HEK293 (cell line): ENCODE data around the gene TOM1L2.

ENCODE experiments used
- CTCF ChIA-PET: fragments of 350-600 bp; formaldehyde crosslinking; extraction: SDS; loops from one replicate; lab custom pipeline; 2021; ENCODE audit warnings: antibody characterized with exemption; lab: Yijun Ruan, JAX
- POLR2A ChIA-PET: fragments of 300-600 bp; formaldehyde crosslinking; extraction: SDS; loops from one replicate; lab custom pipeline; 2020; ENCODE audit warnings: antibody characterized with exemption, inconsistent platforms; lab: Yijun Ruan, JAX
- H3K27ac ChIP-seq: fragments of 200-500 bp; sonication (Bioruptor generic); 2 replicates; pipeline ENCODE4 v1.5.1; 2014; ENCODE audit warnings: low read depth, low read length, control low read depth, inconsistent platforms; ENCODE audit errors: extremely low read depth
- H3K36me3 ChIP-seq, 2 experiments: fragments of 200-500 bp in 1 of 2; sonication (Bioruptor generic) in 1 of 2; 1 replicate in 1 of 2; 2 replicates in 1 of 2; pipeline ENCODE4 v1.5.1; 2014 to 2017; ENCODE audit warnings: inconsistent platforms in 2 of 2, low read length in 2 of 2; ENCODE audit not compliant: control insufficient read depth in 2 of 2, insufficient read depth in 1 of 2
- H3K4me1 ChIP-seq: fragments of 200-500 bp; sonication (Bioruptor generic); 2 replicates; pipeline ENCODE4 v1.5.1; 2014; ENCODE audit warnings: mild to moderate bottlenecking, low read length, inconsistent platforms; ENCODE audit not compliant: control insufficient read depth, insufficient read depth
- H3K4me3 ChIP-seq: 2 replicates; pipeline ENCODE4 v1.5.1; 2011; ENCODE audit warnings: low read depth, mild to moderate bottlenecking, control low read depth, low read length, moderate library complexity
- H3K9me3 ChIP-seq: fragments of 200-500 bp; sonication (Bioruptor generic); 2 replicates; pipeline ENCODE4 v1.5.1; 2014; ENCODE audit warnings: low read depth, low read length, inconsistent platforms; ENCODE audit not compliant: control insufficient read depth, insufficient read depth
- EGR2 ChIP-seq: fragments of 450-650 bp; formaldehyde crosslinking; IDR thresholded peaks from 2 replicates; pipeline ENCODE4 v1.5.1; 2016; ENCODE audit warnings: low read depth, missing biosample characterization, missing genetic modification characterization
- GFI1B ChIP-seq: fragments of 450-650 bp; formaldehyde crosslinking; IDR thresholded peaks from 2 replicates; pipeline ENCODE4 v1.5.1; 2016; ENCODE audit warnings: missing biosample characterization, missing genetic modification characterization
- GLIS1 ChIP-seq: fragments of 450-650 bp; formaldehyde crosslinking; IDR thresholded peaks from 2 replicates; pipeline ENCODE4 v1.5.1; 2016; ENCODE audit warnings: missing biosample characterization, missing genetic modification characterization
- OSR2 ChIP-seq: fragments of 450-650 bp; formaldehyde crosslinking; IDR thresholded peaks from 2 replicates; pipeline ENCODE4 v1.5.1; 2016; ENCODE audit warnings: missing biosample characterization, missing genetic modification characterization
- TRIM28 ChIP-seq: IDR thresholded peaks from 2 replicates; pipeline ENCODE4 v1.6.1; 2011; ENCODE audit warnings: low read length, control low read depth, borderline replicate concordance
- WT1 ChIP-seq: fragments of 450-650 bp; formaldehyde crosslinking; IDR thresholded peaks from 2 replicates; pipeline ENCODE4 v1.5.1; 2016; ENCODE audit warnings: missing biosample characterization, missing genetic modification characterization
- ZEB2 ChIP-seq: fragments of 450-650 bp; formaldehyde crosslinking; IDR thresholded peaks from 2 replicates; pipeline ENCODE4 v1.5.1; 2016; ENCODE audit warnings: missing biosample characterization, missing genetic modification characterization
- ZFHX2 ChIP-seq: fragments of 450-650 bp; formaldehyde crosslinking; conservative IDR thresholded peaks from 2 replicates; pipeline ENCODE4 v1.5.1; 2016; ENCODE audit warnings: missing biosample characterization, missing genetic modification characterization
- ZFP69B ChIP-seq: fragments of 450-650 bp; formaldehyde crosslinking; IDR thresholded peaks from 2 replicates; pipeline ENCODE4 v1.5.1; 2016; ENCODE audit warnings: missing biosample characterization, missing genetic modification characterization
- ZNF155 ChIP-seq: fragments of 450-650 bp; formaldehyde crosslinking; IDR thresholded peaks from 2 replicates; pipeline ENCODE4 v1.5.1; 2016; ENCODE audit warnings: missing biosample characterization, missing genetic modification characterization
- ZNF214 ChIP-seq: fragments of 450-650 bp; formaldehyde crosslinking; IDR thresholded peaks from 2 replicates; pipeline ENCODE4 v1.5.1; 2017; ENCODE audit warnings: missing biosample characterization, mild to moderate bottlenecking, missing genetic modification characterization, borderline replicate concordance
- ZNF311 ChIP-seq: fragments of 450-650 bp; formaldehyde crosslinking; IDR thresholded peaks from 2 replicates; pipeline ENCODE4 v1.5.1; 2017; ENCODE audit warnings: missing biosample characterization, missing genetic modification characterization, borderline replicate concordance
- ZNF510 ChIP-seq: fragments of 450-650 bp; formaldehyde crosslinking; IDR thresholded peaks from 2 replicates; pipeline ENCODE4 v1.5.1; 2018; ENCODE audit warnings: mild to moderate bottlenecking, missing genetic modification characterization, missing biosample characterization; ENCODE audit not compliant: insufficient replicate concordance
- ZNF600 ChIP-seq: fragments of 450-650 bp; formaldehyde crosslinking; IDR thresholded peaks from 2 replicates; pipeline ENCODE4 v1.5.1; 2016; ENCODE audit warnings: missing biosample characterization, missing genetic modification characterization
- ZNF660 ChIP-seq: fragments of 450-650 bp; IDR thresholded peaks from 2 replicates; pipeline ENCODE4 v1.5.1; 2018; ENCODE audit warnings: missing biosample characterization, mild to moderate bottlenecking, missing genetic modification characterization
- ZNF707 ChIP-seq: fragments of 450-650 bp; formaldehyde crosslinking; IDR thresholded peaks from 2 replicates; pipeline ENCODE4 v1.5.1; 2016; ENCODE audit warnings: missing biosample characterization, missing genetic modification characterization
- ZNF768 ChIP-seq: fragments of 450-650 bp; formaldehyde crosslinking; IDR thresholded peaks from 2 replicates; pipeline ENCODE4 v1.5.1; 2018; ENCODE audit warnings: missing biosample characterization, mild to moderate bottlenecking, missing genetic modification characterization
- TF ChIP-seq, protein P1 (sequence below): fragments of 450-650 bp; formaldehyde crosslinking; IDR thresholded peaks from 2 replicates; pipeline ENCODE4 v1.5.1; 2016; ENCODE audit warnings: missing biosample characterization, missing genetic modification characterization
- TF ChIP-seq, protein P2 (sequence below): fragments of 450-650 bp; formaldehyde crosslinking; IDR thresholded peaks from 2 replicates; pipeline ENCODE4 v1.5.1; 2016; ENCODE audit warnings: missing biosample characterization, missing genetic modification characterization, low read depth
- TF ChIP-seq, protein P3 (sequence below): fragments of 450-650 bp; formaldehyde crosslinking; IDR thresholded peaks from 2 replicates; pipeline ENCODE4 v1.5.1; 2016; ENCODE audit warnings: missing biosample characterization, missing genetic modification characterization, borderline replicate concordance
- TF ChIP-seq, protein P4 (sequence below): fragments of 450-650 bp; formaldehyde crosslinking; IDR thresholded peaks from 2 replicates; pipeline ENCODE4 v1.5.1; 2017; ENCODE audit warnings: missing biosample characterization, missing genetic modification characterization
- TF ChIP-seq, protein P5 (sequence below): fragments of 450-650 bp; formaldehyde crosslinking; IDR thresholded peaks from 2 replicates; pipeline ENCODE4 v1.5.1; 2017; ENCODE audit warnings: missing biosample characterization, missing genetic modification characterization

The TOM1L2 gene

DNA sequence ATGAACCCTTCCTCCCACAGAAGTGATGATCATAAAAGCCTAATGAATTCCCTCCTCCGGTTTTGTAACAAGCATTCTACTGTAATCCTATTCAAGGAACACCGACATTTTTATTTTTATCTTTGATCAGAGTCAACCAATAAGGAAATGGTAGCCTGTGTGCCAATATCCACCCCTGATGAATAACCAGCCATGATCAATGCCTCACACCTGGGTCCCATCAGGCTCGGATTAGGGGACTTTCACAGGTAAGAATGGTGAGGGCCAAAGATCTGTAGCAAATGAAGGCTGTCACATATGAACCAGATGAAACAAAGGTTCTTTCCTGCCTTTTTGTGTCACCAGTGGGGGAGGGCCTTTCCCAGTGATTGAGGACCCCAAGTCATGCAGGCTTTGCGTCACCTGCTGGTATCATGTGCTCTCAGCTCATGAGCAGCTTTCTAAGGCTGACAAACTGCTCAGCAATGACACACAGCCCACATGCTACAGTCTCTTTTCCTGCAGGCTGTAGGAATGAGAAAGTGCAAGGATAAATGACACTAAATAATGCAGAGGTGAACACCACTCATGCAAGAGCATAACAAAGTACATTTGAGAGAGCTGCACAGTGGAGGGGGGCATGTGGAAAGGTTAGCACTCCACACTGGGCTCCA, 34.9 kb downstream of the TOM1L2 start:
- CTCF ChIA-PET = interaction anchor here (0.7 kb wide), 1 partner anchor 21 kb away, joined by 3 read pairs; no protein-coding TSS in a partner anchor

DNA sequence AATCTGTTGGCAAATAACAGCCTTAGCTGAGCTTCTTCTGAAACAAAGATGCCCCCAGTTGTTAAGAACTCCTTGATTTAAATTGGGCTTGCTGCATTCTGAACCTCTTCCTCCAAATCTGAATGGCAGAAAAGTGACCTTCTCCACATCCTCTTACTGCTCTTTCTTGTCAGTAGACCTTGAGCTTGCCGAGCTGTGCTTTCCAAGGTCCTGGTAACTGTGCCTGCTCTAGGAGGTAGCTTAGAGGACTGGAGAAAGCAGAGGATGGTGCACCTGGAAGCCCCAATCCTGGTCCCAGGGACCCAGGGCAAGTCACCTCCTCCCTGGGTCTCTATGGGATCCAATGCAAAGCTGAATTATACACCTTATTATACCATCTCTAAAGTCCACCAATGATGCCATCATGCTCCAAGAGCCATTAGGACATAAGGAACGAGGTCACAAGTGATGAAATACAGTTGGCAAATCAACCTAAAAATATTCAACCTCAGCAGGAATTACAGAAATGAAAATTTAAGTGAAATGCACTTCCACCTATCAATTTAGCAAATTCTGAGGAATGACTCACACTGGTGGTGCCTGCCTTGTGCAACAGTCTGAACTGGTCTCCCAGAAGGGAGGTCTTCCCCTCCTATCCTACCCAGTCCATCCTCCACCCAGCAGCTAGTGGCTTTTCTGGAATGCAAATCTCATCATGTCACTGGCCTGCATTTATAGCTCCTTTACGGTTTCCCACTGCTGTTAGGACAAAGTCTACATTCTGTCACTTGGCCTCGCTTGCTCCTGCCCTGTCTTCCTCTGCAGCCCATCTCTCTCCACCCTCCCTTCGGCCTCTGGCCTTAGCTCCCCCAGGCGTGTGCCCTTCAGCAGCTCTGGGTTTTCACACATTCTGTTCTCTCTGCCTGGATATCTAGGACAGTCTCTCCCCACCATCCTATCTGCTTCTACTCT, 36.6 kb downstream of the TOM1L2 start:
- H3K4me1 ChIP-seq = peaks cover 27% of the 10 kb centered on the region
- H3K36me3 ChIP-seq = no peaks in the 10 kb centered on the region
- no peak overlapping the region for H3K4me3 ChIP-seq
- H3K27ac ChIP-seq = no peak overlapping the region
- POLR2A ChIA-PET = interaction anchor here (0.5 to 3.3 kb wide), 5 partner anchors 9 to 276 kb away, joined by 3 to 14 read pairs (median 4); partner anchors contain the start of genes DRC3 and TOM1L2
- H3K9me3 ChIP-seq = no peaks in the 10 kb centered on the region
- CTCF ChIA-PET = interaction anchor here (1.0 to 3.0 kb wide), 8 partner anchors 10 to 98 kb away, joined by 3 to 13 read pairs (median 4); no protein-coding TSS in a partner anchor
- TF ChIP-seq ZNF660 (tag by site-specific recombination) (0 out of 2 replicates have a peak, but pooled peaks have one; percentile 54), ZFP69B (tag by site-specific recombination) (no peak), GLIS1 (tag by site-specific recombination) (no peak), ZEB2 (tag by site-specific recombination) (peak; percentile 47; the same call in 1 of the 2 replicates), EGR2 (no peak), ZNF768 (tag by site-specific recombination) (no peak), ZNF707 (no peak), OSR2 (tag by site-specific recombination) (0 out of 2 replicates have a peak, but pooled peaks have one; percentile 21)
- TF ChIP-seq, protein P1, sequence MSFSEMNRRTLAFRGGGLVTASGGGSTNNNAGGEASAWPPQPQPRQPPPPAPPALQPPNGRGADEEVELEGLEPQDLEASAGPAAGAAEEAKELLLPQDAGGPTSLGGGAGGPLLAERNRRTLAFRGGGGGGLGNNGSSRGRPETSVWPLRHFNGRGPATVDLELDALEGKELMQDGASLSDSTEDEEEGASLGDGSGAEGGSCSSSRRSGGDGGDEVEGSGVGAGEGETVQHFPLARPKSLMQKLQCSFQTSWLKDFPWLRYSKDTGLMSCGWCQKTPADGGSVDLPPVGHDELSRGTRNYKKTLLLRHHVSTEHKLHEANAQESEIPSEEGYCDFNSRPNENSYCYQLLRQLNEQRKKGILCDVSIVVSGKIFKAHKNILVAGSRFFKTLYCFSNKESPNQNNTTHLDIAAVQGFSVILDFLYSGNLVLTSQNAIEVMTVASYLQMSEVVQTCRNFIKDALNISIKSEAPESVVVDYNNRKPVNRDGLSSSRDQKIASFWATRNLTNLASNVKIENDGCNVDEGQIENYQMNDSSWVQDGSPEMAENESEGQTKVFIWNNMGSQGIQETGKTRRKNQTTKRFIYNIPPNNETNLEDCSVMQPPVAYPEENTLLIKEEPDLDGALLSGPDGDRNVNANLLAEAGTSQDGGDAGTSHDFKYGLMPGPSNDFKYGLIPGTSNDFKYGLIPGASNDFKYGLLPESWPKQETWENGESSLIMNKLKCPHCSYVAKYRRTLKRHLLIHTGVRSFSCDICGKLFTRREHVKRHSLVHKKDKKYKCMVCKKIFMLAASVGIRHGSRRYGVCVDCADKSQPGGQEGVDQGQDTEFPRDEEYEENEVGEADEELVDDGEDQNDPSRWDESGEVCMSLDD (tag by site-specific recombination) = no peak
- TF ChIP-seq, protein P2, sequence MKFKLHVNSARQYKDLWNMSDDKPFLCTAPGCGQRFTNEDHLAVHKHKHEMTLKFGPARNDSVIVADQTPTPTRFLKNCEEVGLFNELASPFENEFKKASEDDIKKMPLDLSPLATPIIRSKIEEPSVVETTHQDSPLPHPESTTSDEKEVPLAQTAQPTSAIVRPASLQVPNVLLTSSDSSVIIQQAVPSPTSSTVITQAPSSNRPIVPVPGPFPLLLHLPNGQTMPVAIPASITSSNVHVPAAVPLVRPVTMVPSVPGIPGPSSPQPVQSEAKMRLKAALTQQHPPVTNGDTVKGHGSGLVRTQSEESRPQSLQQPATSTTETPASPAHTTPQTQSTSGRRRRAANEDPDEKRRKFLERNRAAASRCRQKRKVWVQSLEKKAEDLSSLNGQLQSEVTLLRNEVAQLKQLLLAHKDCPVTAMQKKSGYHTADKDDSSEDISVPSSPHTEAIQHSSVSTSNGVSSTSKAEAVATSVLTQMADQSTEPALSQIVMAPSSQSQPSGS = 0 out of 2 replicates have a peak, but pooled peaks have one; percentile 3
- TF ChIP-seq, protein P3, sequence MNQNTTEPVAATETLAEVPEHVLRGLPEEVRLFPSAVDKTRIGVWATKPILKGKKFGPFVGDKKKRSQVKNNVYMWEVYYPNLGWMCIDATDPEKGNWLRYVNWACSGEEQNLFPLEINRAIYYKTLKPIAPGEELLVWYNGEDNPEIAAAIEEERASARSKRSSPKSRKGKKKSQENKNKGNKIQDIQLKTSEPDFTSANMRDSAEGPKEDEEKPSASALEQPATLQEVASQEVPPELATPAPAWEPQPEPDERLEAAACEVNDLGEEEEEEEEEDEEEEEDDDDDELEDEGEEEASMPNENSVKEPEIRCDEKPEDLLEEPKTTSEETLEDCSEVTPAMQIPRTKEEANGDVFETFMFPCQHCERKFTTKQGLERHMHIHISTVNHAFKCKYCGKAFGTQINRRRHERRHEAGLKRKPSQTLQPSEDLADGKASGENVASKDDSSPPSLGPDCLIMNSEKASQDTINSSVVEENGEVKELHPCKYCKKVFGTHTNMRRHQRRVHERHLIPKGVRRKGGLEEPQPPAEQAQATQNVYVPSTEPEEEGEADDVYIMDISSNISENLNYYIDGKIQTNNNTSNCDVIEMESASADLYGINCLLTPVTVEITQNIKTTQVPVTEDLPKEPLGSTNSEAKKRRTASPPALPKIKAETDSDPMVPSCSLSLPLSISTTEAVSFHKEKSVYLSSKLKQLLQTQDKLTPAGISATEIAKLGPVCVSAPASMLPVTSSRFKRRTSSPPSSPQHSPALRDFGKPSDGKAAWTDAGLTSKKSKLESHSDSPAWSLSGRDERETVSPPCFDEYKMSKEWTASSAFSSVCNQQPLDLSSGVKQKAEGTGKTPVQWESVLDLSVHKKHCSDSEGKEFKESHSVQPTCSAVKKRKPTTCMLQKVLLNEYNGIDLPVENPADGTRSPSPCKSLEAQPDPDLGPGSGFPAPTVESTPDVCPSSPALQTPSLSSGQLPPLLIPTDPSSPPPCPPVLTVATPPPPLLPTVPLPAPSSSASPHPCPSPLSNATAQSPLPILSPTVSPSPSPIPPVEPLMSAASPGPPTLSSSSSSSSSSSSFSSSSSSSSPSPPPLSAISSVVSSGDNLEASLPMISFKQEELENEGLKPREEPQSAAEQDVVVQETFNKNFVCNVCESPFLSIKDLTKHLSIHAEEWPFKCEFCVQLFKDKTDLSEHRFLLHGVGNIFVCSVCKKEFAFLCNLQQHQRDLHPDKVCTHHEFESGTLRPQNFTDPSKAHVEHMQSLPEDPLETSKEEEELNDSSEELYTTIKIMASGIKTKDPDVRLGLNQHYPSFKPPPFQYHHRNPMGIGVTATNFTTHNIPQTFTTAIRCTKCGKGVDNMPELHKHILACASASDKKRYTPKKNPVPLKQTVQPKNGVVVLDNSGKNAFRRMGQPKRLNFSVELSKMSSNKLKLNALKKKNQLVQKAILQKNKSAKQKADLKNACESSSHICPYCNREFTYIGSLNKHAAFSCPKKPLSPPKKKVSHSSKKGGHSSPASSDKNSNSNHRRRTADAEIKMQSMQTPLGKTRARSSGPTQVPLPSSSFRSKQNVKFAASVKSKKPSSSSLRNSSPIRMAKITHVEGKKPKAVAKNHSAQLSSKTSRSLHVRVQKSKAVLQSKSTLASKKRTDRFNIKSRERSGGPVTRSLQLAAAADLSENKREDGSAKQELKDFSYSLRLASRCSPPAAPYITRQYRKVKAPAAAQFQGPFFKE = no peak
- TF ChIP-seq, protein P4, sequence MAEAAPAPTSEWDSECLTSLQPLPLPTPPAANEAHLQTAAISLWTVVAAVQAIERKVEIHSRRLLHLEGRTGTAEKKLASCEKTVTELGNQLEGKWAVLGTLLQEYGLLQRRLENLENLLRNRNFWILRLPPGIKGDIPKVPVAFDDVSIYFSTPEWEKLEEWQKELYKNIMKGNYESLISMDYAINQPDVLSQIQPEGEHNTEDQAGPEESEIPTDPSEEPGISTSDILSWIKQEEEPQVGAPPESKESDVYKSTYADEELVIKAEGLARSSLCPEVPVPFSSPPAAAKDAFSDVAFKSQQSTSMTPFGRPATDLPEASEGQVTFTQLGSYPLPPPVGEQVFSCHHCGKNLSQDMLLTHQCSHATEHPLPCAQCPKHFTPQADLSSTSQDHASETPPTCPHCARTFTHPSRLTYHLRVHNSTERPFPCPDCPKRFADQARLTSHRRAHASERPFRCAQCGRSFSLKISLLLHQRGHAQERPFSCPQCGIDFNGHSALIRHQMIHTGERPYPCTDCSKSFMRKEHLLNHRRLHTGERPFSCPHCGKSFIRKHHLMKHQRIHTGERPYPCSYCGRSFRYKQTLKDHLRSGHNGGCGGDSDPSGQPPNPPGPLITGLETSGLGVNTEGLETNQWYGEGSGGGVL (tag by site-specific recombination) = no peak
- TF ChIP-seq, protein P5, sequence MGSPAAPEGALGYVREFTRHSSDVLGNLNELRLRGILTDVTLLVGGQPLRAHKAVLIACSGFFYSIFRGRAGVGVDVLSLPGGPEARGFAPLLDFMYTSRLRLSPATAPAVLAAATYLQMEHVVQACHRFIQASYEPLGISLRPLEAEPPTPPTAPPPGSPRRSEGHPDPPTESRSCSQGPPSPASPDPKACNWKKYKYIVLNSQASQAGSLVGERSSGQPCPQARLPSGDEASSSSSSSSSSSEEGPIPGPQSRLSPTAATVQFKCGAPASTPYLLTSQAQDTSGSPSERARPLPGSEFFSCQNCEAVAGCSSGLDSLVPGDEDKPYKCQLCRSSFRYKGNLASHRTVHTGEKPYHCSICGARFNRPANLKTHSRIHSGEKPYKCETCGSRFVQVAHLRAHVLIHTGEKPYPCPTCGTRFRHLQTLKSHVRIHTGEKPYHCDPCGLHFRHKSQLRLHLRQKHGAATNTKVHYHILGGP (tag by site-specific recombination) = no peak

More for the DNA sequence above, 34.9 kb downstream of the TOM1L2 start:
- POLR2A ChIA-PET = interaction anchor here (3.3 kb wide), 1 partner anchor 35 kb away, joined by 14 read pairs; the partner anchor contains the start of genes DRC3 and TOM1L2
- Histone ChIP-seq H3K9me3 (no peaks in the 10 kb centered on the region), H3K27ac (no peak overlapping the region), H3K4me3 (no peak overlapping the region), H3K4me1 (peaks cover 40% of the 10 kb centered on the region), H3K36me3 (no peaks in the 10 kb centered on the region)
- TF ChIP-seq ZNF600 (no peak), ZNF155 (tag by site-specific recombination) (no peak), GFI1B (tag by site-specific recombination) (no peak), ZNF510 (tag by site-specific recombination) (no peak), ZNF311 (no peak), ZFHX2 (tag by site-specific recombination) (peak; percentile 46), ZNF214 (tag by site-specific recombination) (no peak), WT1 (tag by site-specific recombination) (0 out of 2 replicates have a peak, but pooled peaks have one; percentile 30), ZNF768 (tag by site-specific recombination) (no peak), TRIM28 (no peak)
